ENCODE data around the gene HM13. TPM values are rescaled to one million over a fixed set of nuclear protein-coding genes. Genes with fewer than 3 reads are reported as not detected.

The HM13 gene
- total and polyA plus RNA-seq, 2 of the 13 experiments (the other 11 are each of a cell fraction or from before 2014, with no cell fraction given), result 118 to 243 TPM

GRCh38 chr20:31594558-31595379 lies 80.5 kb downstream of the HM13 start (continued):
- TF ChIP-seq, protein P1, sequence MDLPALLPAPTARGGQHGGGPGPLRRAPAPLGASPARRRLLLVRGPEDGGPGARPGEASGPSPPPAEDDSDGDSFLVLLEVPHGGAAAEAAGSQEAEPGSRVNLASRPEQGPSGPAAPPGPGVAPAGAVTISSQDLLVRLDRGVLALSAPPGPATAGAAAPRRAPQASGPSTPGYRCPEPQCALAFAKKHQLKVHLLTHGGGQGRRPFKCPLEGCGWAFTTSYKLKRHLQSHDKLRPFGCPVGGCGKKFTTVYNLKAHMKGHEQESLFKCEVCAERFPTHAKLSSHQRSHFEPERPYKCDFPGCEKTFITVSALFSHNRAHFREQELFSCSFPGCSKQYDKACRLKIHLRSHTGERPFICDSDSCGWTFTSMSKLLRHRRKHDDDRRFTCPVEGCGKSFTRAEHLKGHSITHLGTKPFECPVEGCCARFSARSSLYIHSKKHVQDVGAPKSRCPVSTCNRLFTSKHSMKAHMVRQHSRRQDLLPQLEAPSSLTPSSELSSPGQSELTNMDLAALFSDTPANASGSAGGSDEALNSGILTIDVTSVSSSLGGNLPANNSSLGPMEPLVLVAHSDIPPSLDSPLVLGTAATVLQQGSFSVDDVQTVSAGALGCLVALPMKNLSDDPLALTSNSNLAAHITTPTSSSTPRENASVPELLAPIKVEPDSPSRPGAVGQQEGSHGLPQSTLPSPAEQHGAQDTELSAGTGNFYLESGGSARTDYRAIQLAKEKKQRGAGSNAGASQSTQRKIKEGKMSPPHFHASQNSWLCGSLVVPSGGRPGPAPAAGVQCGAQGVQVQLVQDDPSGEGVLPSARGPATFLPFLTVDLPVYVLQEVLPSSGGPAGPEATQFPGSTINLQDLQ (CRISPR knock-in tag; IDR thresholded peaks at IDR 0.05), result peak; percentile 96; the same call in 1 of the 2 replicates
- TF ChIP-seq CREM (IDR thresholded peaks at IDR 0.05), result peak; percentile 56
- no peak for TF ChIP-seq CREM (CRISPR knock-in tag; IDR thresholded peaks at IDR 0.05)
- no peak for TF ChIP-seq NR2C2 (CRISPR knock-in tag; IDR thresholded peaks at IDR 0.05; ENCODE audit: borderline replicate concordance)
- TF ChIP-seq, protein P2, sequence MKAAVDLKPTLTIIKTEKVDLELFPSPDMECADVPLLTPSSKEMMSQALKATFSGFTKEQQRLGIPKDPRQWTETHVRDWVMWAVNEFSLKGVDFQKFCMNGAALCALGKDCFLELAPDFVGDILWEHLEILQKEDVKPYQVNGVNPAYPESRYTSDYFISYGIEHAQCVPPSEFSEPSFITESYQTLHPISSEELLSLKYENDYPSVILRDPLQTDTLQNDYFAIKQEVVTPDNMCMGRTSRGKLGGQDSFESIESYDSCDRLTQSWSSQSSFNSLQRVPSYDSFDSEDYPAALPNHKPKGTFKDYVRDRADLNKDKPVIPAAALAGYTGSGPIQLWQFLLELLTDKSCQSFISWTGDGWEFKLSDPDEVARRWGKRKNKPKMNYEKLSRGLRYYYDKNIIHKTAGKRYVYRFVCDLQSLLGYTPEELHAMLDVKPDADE (CRISPR knock-in tag; IDR thresholded peaks at IDR 0.05), result no peak
- TF ChIP-seq MTA1 (CRISPR knock-in tag; IDR thresholded peaks at IDR 0.05; ENCODE audit: borderline replicate concordance), result peak; percentile 57; the same call in 1 of the 2 replicates
- no peak for TF ChIP-seq TEAD2 (CRISPR knock-in tag; IDR thresholded peaks at IDR 0.05)
- TF ChIP-seq, protein P3, sequence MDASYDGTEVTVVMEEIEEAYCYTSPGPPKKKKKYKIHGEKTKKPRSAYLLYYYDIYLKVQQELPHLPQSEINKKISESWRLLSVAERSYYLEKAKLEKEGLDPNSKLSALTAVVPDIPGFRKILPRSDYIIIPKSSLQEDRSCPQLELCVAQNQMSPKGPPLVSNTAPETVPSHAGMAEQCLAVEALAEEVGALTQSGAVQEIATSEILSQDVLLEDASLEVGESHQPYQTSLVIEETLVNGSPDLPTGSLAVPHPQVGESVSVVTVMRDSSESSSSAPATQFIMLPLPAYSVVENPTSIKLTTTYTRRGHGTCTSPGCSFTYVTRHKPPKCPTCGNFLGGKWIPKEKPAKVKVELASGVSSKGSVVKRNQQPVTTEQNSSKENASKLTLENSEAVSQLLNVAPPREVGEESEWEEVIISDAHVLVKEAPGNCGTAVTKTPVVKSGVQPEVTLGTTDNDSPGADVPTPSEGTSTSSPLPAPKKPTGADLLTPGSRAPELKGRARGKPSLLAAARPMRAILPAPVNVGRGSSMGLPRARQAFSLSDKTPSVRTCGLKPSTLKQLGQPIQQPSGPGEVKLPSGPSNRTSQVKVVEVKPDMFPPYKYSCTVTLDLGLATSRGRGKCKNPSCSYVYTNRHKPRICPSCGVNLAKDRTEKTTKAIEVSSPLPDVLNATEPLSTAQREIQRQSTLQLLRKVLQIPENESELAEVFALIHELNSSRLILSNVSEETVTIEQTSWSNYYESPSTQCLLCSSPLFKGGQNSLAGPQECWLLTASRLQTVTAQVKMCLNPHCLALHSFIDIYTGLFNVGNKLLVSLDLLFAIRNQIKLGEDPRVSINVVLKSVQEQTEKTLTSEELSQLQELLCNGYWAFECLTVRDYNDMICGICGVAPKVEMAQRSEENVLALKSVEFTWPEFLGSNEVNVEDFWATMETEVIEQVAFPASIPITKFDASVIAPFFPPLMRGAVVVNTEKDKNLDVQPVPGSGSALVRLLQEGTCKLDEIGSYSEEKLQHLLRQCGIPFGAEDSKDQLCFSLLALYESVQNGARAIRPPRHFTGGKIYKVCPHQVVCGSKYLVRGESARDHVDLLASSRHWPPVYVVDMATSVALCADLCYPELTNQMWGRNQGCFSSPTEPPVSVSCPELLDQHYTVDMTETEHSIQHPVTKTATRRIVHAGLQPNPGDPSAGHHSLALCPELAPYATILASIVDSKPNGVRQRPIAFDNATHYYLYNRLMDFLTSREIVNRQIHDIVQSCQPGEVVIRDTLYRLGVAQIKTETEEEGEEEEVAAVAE (CRISPR knock-in tag; IDR thresholded peaks at IDR 0.05; ENCODE audit: borderline replicate concordance), result peak; percentile 14; the same call in 1 of the 2 replicates
- TF ChIP-seq ZBTB7B (CRISPR knock-in tag; IDR thresholded peaks at IDR 0.05), result peak; percentile 49; the same call in 1 of the 2 replicates
- TF ChIP-seq, protein P4, sequence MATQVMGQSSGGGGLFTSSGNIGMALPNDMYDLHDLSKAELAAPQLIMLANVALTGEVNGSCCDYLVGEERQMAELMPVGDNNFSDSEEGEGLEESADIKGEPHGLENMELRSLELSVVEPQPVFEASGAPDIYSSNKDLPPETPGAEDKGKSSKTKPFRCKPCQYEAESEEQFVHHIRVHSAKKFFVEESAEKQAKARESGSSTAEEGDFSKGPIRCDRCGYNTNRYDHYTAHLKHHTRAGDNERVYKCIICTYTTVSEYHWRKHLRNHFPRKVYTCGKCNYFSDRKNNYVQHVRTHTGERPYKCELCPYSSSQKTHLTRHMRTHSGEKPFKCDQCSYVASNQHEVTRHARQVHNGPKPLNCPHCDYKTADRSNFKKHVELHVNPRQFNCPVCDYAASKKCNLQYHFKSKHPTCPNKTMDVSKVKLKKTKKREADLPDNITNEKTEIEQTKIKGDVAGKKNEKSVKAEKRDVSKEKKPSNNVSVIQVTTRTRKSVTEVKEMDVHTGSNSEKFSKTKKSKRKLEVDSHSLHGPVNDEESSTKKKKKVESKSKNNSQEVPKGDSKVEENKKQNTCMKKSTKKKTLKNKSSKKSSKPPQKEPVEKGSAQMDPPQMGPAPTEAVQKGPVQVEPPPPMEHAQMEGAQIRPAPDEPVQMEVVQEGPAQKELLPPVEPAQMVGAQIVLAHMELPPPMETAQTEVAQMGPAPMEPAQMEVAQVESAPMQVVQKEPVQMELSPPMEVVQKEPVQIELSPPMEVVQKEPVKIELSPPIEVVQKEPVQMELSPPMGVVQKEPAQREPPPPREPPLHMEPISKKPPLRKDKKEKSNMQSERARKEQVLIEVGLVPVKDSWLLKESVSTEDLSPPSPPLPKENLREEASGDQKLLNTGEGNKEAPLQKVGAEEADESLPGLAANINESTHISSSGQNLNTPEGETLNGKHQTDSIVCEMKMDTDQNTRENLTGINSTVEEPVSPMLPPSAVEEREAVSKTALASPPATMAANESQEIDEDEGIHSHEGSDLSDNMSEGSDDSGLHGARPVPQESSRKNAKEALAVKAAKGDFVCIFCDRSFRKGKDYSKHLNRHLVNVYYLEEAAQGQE (IDR thresholded peaks at IDR 0.05; ENCODE audit: borderline replicate concordance in 1 of 2, low read depth in 1 of 2, low read length in 2 of 2), result peak in 1 of 2 experiments; percentile 10; a peak in 2 of 4 replicates
- TF ChIP-seq ZNF138 (CRISPR knock-in tag; IDR thresholded peaks at IDR 0.05; ENCODE audit: low read depth), result no peak
- peak; percentile 70 for TF ChIP-seq NCOA2 (CRISPR knock-in tag; IDR thresholded peaks at IDR 0.05)
- TF ChIP-seq GTF3A (CRISPR knock-in tag; conservative IDR thresholded peaks at IDR 0.05), result no peak
- 0 out of 2 replicates have a peak, but pooled peaks have one; percentile 21 for TF ChIP-seq BHLHE40 (IDR thresholded peaks at IDR 0.05; ENCODE audit: low read length)
- TF ChIP-seq DPF2 (CRISPR knock-in tag; IDR thresholded peaks at IDR 0.05; ENCODE audit: borderline replicate concordance, low read depth), result peak; percentile 74

Data from HepG2 (cell line).